ENCODE data around the gene TMEM208.
A peak's percentile ranks its signal among the peaks of the same experiment; 100 is the strongest.

The TMEM208 gene

DNA sequence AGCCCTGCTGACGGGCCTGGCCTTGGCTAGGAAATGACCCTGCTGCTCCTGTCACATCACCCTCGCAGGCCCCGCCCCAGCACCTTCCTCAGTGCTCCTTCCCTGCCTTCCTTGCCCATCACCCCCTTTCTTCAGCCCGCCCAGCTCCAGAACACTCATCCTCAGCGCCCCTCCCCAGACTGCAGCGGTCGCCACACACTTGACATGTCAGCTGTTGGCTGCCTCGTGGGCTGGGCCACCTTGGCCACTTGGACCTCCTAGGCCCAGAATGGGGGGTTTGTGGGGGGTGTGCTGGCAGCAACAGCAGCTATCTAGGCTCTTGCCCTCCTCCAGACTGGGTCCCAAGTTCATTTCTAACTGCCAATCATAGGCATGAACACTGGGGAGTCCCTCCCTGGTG lies 17.4 kb upstream of the TMEM208 start:
- DNase-seq (ENCODE audit: low read depth), result no peak

DNA sequence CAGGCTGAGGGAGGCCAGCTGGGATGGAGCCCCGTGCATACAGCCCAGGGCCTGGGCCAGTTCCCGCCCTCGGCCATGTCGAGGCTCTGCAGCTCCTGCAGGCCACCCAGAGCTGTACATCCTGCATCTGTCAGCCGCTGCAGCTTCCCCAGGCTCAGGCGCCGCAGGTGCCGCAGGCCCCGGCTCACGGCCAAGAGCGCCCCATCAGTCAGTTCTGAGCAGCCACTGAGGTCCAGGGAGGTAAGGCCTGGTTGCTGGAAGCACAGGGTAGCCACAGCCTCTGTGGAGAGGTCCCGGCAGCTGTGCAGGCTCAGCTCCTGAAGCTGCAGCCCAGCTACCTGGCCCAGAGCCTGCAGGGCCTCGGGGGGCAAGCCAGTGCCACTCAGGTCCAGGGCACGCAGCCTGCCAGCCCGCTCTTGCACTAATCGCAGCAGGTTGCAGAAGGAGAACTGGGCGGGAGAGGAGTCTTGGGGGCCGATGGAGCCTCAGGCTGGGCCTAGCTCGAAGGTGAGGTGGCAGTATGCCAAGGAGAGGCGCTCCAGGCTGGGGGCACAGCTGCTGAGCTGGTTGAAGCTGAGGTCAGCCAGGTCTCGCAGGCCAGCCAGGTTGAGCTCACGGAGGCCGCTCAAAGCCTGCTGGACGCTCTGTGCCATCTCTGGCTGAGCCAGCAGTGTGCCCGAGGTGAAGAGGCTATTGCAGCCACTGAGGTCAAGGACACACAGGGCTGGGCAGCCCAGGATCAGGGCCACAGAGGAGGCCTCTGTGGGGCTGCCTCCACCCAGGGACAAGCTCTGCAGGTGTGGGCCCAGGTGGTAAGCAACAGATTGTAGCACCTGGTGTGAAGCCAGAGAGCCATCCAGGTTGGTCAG lies 16.6 kb upstream of the TMEM208 start:
- no peak for DNase-seq (ENCODE audit: low read depth)

DNA sequence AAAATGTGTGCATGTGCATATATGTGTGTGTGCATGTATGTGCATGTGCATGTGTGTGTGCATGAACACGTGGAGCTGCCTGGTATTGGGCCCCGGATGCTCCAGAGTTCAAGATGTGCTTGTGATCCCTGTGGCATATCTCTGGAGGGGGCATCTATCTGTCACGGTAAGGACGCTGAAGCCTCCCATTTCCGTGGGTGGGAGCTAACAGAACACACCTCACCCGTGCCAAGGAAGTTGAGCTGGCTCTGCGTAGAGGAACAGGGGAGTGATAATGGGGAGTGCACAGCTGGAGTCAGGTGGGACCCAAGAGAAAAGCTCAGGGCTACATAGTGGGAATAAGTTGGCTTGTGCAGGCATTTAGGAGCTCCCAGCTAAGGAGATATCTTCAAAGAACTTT lies 15.3 kb upstream of the TMEM208 start:
- no peak for DNase-seq (ENCODE audit: low read depth)

DNA sequence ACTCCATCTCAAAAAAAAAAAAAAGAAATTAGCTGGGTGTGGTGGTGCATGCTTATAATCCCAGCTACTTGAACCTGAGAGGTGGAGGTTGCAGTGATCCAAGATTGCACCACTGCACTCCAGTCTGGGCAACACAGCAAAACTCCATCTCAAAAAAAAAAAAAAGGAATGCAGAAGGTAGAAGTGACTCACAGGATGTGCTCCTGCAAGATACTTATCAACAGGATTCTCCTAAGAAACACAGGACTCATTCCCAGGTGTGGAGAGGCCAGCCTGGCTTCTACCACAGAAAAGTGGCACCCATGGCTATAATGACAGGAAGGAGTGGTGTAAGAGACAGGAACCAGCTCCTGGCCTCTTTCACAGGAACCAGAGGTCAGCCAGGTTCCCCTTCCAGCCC lies 14.2 kb upstream of the TMEM208 start:
- DNase-seq (ENCODE audit: low read depth), result no peak

DNA sequence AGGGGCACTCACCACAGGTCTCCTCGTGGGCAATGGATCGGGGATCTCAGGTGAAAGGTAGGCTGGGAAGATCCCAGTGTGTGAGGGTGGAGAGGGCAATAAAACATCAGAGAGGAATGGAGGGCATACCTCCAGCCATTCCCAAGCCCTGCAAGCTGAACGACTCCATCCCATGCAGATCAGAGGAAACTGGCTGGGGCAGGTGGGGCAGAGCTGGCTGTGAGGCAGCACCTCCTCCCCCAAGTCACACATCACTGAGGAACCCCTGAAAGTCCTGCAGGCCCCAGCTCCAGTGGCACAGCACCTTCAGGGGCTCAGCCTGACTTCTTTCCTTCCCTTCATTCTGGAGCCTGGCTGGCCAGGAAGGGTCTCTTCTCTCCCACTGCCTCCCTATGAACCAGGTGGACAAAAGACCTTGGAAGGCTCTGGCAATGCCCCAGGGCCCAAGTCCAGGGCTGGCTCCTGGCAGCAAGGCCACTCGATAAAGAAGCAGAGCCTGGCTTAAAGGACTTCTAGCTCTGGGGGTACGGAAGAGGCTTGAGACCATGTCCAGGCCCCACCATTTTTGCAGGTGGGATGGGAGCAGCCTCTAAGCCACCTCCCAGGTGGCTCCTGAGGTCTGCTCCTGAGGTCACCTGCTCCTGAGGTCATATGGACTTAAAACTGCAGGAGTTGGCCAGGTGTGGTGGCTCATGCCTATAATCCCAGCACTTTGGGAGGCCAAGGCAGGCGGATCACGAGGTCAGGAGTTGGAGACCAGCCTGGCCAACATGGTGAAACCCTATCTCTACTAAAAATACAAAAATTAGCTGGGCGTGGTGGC lies 13.5 kb upstream of the TMEM208 start:
- DNase-seq (ENCODE audit: low read depth), result no peak

DNA sequence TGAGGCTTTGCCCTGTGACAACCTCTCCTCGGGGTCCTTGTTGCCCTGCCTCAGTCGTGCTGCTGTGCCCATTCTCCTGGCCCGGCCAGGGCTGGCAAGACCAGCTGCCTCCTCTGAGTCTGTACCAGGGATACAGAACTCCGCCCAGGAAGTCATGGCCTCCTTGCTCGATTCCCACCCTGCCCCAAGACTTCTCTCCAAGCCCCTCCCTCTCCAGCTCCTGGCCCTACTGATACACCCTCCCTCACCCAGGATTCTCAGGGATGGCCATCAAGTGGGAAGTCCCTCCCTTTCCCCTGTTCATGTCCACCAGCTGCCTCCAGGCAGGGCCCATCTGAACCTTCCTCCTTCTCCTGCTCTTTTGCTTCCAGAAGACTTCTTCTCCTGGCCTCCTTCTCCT lies 11.2 kb upstream of the TMEM208 start:
- DNase-seq (ENCODE audit: low read depth), result no peak

DNA sequence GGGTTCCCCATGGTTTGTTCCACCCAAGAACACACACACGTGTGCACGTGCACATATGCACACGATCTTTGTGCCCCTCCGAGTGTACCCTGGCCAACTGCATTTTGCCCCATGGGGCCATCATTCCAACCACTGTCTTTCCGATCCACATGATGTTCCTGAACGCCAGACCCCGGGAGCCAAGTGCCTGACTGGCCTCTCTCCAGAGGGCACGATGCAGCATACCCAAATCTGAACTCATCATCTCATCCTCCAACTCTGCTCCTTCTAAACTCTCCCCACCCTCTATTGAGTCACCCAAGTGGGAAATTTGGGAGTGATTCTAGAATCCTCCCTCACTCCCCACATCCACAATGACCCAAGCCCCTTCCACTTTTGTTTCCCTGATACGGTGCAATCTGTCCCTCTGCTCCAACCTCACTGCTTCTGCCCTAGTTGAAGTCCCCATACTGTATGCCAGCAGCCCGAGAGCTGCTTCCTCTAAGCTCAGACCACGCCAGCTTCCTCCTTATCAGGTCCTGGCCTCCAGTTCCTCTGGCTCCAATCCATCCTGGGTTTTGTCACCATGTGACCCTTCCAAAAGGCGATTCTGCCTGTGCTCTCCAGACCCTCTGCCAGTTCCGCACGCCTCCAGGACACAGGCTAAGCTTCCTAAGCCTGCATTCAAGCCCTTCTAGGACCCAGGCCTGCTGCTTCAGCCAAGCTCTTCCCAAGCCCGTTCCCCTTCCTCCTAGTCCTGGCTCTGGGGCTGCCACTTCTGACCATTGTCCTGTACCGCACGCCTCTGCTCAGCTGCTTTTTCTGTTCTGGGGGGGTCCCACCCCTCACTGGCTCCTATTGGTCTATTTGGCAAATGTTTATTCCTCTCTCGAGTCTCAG lies 10.1 kb upstream of the TMEM208 start:
- DNase-seq (ENCODE audit: low read depth), result no peak

DNA sequence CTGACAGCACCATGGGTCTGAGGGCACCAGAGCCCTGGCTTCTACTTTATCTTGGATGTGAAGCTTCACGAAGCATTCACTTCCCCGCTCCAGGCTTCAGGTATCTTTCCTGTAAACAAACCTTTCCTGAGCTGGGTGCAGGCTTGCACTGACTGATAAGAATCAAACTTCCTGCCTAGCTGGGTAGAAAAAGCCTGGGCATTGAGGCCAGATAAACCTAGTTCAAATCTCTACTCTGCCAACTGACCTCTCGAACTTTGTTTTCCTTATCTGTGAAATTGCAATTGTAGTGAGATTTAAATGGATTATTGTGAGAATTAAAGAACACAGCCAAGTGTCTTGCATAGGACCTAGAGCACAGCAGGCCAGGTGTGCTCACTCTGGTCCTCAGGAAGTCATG lies 2.9 kb upstream of the TMEM208 start:
- no peak for DNase-seq (ENCODE audit: low read depth)

DNA sequence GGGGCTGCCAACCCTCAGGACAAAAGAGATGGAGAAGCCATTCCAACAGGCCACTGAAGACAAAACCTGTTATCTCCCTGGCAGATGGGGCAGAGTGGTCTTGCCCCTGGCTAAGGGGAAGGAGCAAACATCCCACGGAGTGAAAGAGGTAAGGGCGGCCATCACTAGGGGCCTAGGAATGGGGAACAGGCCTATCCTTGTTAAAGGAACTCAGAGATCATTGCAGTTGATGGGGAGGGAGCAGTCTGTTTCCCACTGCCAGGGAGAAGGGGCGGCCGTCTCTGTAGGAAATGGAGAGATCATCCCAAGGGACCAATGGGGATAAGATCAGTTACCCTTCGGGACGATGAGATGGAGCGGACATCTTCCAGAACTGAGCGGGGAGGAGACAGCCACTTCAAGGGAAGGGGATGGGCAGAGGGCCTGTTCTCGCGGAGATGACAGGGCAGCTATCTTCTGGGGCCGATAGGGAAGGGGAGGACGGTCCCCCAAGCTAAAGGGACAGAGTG lies 581 bp upstream of the TMEM208 start:
- DNase-seq (ENCODE audit: low read depth), result no peak

DNA sequence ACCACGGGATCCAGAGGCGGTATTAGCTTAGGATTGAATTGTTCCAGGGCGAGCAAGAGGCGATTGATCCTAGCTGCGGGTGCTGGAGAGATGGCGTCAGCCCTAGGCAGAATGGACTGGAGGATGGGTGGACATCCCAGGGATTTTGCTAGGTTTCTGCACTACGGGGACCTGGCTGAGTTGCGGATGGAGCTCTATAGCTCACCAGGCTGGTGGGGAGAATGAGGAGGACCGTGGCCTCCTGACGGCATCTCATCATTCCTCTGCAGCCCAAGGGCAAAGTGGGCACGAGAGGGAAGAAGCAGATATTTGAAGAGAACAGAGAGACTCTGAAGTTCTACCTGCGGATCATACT lies 614 bp downstream of the TMEM208 start:
- DNase-seq (ENCODE audit: low read depth), result no peak

DNA sequence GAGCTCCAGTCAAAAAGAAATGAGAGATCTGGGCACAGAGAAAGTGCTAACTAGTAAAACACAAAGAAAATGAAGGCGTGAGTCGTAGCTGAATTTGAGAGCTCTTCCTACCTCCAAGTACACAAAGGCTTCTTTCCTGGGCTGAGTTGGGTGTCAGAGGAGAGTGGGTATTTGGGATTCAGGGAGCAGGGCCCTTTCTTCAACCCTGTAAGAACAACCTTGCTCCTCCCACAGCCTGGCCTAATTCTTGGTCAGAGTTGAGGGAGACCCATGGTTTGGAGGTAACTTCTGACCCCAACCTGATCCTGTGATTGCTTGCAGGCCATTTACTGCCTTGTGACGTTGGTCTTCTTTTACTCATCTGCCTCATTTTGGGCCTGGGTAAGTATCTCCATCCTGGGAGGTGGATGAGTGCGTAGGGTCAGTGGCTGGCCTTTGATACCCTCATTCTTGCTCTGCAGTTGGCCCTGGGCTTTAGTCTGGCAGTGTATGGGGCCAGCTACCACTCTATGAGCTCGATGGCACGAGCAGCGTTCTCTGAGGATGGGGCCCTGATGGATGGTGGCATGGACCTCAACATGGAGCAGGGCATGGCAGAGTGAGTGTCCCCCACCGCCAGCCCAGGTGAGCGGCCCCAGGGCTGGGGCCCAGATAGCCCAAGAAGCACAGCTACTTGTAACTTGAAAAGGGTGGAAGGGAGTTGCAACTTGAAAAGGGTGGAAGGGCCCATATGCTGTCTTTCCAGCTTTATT lies 1.3 kb downstream of the TMEM208 start:
- DNase-seq (ENCODE audit: low read depth), result no peak

DNA sequence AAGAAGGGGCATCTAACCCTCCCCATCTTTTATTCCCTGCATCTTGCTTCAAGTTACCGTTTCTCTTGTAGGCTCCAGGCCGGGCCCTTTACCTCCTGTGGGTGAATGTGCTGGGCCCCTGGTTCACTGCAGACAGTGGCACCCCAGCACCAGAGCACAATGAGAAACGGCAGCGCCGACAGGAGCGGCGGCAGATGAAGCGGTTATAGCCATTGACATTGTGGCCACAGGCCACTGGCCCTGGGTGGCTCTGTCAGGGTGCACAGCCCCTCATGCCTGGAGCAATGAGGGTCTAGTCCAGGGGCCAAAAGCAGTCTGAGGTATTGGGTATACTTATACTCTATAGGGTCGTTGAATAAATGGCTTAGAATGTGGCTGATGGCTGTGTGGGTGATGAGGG lies 2.0 kb downstream of the TMEM208 start:
- no peak for DNase-seq (ENCODE audit: low read depth)

DNA sequence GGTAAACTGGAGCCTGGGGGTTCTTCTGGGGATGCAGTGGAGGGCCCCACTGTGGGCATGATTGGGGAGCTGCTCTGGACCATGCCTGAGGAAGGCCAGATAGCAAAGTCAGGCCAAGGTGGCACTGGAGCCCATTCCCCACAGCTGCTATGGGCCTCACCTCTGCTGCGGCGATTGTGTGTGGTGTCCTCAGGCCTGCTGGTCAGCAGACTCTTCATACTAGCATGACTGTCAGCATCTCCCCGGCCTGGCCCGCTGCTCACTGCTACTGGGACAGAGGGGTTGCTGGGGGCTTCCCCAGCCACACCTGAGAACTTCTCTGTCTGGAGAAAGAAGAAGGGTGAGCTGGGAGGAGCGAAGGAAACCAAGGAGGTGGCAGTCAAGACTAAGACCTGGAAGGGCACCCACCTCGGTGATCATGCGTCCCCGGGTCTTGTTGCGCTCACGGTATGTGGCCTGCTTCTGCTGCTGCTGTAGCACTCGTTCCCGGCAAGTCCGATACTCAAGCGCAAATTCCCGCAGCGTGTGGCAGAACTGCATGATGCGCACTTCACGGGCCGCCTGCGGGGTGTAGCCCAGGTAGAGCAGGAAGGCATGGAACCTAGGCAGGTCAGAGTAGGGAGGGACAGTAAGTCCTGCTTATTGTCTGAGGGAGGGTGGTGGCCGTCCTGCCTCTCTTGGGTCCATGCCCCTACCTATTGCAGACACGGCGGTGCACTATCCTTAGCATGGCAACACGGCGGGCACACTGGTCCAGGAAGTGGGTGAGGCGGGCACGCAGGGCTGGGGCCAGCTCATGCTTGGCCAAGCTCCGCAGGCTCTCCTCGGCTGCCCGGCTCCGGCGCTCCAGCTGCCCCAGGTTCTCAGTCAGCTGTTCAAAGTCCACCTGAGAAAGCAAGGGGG lies 3.2 kb downstream of the TMEM208 start:
- DNase-seq (ENCODE audit: low read depth), result no peak

DNA sequence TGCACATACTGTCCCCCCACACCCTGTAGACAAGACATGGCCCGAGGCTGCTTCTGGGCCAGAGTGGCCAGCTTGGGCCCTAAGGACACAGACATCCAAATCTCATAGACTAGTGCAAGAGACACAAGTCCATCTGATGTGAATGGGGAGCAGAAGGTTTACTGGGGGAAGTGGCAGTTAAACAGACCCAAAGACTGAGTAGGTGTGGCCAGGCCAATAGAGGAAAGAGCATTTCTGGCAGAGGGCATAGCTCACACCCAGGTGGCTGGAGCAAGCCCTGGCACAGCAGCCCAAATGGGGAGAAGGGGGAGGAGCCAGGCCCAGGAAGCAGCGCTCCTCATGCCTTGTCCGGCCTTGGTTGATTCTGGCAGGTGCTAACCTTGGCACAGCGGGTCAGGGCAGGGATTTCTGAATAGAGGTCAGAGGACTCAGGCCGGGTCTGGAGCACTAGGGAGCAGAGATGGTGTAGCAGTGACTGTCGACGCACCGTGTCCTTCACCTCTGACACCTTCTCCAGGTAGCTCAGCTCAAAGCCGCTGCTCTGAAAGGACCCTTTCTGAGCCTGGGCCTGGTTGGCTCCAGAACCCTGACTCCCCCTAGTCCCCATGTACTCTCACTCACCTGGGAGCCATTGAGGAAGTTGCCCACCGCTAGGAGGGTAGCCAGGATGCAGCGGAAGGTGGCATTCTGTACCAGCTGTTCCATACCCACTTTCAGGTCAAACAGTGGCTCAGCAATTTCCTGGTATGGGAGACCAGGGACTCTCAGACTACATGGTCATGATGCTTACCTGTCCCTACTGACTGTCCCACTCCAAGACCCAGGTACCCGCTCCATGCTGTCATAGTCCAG lies 4.1 kb downstream of the TMEM208 start:
- DNase-seq (ENCODE audit: low read depth), result no peak

DNA sequence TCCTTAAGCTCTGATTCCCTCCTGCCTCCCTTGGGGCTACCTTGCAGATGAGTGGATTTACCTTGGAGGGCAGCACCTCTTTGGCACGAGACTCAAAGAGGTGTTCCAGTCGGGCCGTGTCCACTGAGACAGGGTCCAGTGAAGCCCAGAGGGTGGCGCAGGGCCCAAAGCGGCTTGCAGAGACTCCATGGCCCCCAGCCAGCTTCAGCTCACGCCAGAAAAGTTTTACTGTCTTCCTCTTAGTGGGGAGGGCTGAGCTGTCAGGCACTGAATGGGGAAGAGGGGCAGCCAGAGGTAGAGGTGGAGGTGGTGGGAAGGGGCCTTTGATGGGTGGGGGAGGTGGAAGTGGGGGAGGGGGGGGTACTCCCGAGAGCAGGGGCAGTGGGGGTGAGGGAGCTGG lies 6.7 kb downstream of the TMEM208 start:
- no peak for DNase-seq (ENCODE audit: low read depth)

DNA sequence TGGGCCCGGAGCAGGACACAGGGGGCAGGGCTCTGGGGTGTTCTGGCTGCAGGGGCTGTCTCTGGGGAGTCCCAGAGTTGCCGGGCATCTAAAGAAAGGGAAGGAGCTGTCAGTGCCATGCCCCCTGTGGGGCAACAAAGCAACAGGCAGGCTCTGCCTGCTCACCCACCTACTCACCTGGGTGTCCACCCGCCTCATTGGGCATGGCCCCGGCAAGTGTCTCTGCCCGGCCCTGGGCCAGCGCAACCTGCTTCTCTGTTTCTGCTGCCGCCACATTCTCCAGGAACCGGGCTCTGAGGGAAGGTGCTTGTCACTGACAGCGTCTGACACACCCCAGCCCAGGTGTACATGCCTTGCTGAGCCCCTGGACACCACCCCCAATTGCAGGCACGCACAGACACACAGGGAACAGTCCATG lies 7.3 kb downstream of the TMEM208 start:
- DNase-seq (ENCODE audit: low read depth), result no peak

DNA sequence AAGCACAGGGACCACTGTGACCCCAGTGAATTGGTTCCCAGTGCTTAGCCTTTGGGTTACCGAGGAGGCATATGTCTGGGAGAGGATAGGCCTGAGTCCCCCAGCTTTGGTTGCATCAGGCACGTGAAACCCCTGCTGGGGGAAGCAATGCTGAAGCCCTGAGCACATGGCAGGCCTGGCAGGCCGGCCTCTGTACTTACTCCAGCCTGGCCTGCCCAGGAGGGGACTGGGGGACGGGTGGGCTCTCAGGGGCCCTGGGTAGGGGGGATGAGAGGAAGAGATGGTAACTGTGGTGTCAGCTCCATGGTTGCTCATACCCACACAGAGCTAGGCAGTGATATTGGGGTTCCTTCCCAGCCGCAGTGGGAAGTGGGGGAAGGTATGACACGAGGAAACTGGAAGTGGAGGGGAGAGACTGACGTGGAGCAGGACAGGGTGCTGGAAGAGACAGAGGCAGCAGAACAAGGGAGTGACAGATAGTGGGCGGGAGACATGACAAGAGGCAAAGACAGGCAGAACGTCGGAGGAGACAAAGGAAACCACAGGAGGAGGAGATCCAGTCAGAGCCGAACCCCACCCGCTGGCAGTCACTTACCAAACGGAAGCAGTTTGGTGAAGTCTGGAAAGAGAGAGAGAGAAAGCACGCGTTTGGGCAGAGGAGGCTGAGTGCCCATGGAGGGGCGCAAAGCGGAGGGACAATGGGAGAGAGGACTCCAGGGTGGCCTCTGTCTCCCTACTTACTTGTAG lies 9.1 kb downstream of the TMEM208 start:
- peak; percentile 68 for DNase-seq (ENCODE audit: low read depth)

DNA sequence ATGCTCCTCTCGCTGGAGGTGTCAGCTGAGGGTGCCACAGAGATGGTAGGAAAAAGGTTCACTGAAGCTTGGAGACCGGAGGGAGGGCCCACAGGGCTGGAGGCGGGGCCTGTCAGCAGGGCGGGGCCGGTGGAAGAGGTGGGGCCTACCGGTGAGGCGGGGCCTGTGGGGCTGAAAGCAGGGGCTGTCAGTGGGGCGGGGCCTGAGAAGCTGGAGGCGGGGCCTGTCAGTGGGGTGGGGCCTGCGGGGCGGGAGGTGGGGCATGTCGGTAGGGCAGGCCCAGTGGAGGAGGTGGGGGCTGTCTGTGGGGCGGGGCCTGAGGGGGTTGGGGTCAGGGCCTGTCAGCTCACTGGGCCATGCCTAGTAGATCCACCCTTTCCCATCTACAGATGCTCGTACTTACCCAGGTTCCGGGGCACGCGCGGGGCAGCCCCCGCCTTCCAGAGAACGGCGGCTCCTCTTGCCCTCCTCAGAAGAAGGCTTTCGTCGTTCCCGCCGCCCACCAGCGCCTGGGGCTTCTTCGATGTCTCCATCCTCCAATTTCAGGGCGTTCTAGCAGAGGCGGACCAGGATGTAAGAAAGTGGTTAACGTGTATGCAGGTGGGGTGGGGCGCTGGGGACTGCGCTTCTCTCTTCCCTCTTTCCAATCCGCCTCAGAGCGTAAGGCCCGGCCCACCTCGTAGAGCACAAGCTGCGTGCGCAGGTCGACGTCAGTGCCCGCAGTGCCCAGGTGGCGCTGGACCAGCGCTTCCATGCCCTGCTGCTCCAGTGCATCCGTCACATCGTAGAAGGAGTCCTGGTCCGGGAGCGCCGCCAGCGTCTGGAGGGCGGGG lies 9.8 kb downstream of the TMEM208 start:
- peak; percentile 66 for DNase-seq (ENCODE audit: low read depth)
